Ammon's horn (tissue), 1 donor: ENCODE results near the gene RREB1.

Source experiments
- DNase-seq: peaks from one replicate; pipeline ENCODE4 v3.0.0-alpha.2; 2016; ENCODE audit warnings: low spot score

The RREB1 gene

DNA sequence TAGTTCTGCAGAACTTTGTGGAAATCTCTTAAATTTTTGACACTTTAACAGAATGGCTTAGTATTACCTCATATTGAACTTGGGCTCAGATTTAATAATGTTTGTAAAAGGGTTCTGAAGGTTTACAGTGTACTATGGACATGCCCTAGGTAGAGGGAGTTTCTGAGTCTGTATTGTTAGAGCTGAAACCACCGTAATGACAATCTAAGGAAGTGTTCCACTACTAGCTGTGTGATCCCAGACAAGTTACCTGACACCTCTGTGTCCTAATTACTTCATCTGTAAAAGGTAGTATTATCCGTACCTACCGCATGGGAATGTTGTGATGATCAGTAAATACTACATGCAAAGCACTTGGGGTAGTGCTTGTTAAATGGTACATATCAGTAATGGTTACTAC is 86.9 kb downstream of the RREB1 start:
- no peak for DNase-seq

DNA sequence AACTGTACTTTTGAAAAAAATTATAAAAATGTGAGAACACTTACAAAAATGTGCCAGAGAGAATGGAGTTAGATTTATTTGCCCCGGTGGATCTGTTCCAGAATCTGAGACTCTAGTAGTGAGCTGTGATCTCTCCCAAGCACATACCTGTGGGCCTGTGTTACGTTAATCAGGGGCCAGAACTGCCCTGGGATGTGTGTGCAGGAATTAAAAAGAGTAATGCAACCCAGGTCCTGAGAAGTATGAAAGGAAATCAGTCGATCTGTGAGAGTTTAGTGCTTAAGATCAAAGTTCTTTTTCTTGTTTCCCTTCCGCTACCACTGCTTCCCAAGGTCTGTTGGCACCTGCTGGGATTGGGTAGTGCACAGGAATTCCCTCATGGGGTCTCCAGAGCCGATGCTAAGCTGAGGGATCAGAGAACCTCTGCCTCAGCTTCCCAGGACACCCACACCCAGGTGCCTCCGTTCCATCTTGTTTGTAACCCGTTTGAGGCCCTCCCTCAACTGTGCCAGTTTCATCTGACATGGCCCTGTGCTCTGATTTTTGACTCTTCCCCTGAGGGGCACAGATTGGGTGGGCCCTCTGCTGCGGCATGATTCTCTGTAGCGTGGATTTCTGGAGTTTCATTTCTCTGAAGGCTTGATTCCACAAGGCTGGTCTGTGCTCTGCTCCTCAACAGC is 87.7 kb downstream of the RREB1 start:
- no peak for DNase-seq

DNA sequence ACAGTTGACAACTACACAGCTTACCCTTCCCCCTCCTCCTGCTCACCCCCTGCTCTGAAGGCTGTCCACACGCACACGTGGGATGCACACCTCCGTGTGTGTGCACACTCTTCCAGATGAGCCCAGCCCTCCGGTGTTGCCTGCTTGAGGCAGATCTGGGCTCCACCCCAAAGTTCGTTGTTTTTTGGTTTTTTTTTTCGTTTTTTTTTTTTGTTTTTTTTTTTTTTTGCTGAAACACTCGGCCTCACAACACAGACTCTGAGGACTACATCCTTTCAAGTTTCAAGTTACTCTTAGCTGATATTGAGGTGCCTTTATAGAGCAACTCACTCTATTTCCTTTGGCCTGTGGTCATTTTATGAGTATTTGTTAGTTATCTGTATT is 88.2 kb downstream of the RREB1 start:
- DNase-seq = no peak

DNA sequence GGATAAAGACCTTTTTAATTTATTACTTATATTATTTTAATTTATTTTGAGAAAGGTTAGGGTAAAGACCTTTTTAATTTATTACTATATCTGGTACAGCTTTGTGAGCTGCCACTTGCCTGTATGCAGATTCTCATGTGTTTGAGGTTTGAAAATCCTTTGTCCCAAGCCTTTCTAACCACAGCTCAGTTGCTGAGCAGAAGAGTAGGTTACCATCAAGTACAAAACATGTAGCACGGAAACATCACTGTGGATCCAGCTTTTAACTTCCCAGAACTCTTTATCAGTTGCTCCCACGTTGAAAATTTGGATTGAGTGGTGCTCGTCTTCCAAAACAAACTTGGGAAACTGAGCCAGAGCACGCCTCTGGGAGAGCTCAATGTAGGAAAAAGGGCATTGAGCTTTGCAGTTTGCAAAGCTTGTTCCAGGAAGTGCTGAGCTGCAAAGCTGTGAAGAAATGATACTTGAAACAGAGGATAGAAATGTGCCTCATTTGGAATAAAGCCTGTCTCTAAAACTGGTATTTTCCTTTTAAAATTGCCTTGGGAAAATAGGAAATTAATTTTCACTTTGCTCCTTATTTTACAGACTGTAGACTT is 89.0 kb downstream of the RREB1 start:
- no peak for DNase-seq

DNA sequence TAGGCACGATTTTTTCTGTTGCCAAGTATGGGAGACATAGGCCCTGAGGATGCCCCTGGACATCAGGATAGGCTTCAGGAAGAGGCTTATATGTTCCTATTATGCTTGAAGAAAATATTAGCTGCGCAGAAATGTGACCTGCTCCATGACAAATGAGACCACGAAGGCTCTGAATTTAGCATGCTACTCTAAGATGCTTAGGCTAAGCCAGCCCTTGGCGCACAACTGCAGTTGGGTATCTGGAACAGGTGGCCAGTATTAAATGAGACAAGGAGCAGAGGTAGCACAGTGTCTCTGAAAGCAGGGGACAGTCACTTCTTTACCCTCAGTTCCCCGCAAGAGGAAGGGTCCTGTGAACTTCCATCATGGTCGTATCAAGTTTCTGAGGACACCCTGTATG is 90.0 kb downstream of the RREB1 start:
- DNase-seq = no peak

DNA sequence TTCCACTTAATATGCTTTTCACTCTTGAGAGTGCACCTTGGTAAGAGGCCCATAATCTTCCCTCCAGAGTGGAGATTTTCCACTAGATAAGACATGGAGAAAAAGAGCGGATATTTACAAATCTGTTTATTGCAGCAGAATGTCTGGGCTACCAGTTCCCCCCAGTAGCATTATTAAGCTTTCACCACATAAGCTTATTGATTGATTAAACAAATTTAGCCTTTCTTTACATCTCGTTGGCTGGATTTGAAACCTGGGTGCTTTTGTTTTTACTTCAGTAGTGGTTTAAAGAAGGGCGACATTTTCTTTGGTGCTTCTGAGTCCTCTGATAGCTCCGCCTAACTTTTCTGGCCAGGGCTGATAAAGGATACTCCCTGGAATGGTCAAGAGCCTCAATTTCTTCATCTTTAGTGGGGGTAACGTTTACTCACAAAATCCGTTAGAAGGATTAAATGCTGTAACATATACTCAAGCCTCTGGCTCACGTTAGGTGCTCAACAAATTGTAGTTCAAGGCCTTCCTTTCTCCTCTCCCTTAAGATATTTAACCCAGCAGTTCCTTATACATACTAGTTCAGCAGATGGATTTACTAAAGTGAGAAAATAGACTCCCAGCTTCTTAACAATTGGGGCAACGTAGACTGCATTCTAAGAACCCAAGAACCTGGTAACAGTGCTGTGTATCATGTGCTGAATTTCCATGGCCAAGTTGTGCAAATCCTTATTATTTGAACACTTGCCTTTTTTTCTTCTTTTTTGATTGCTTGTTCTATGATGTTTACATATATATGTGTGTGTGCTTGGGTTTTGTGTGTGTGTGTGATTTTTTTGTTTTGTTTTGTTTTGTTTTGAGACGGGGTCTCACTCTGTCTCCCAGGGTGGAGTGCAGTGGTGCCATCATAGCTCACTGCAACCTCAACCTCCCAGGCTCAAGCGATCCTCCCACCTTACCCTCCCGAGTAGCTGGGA is 91.4 kb downstream of the RREB1 start:
- no peak for DNase-seq

DNA sequence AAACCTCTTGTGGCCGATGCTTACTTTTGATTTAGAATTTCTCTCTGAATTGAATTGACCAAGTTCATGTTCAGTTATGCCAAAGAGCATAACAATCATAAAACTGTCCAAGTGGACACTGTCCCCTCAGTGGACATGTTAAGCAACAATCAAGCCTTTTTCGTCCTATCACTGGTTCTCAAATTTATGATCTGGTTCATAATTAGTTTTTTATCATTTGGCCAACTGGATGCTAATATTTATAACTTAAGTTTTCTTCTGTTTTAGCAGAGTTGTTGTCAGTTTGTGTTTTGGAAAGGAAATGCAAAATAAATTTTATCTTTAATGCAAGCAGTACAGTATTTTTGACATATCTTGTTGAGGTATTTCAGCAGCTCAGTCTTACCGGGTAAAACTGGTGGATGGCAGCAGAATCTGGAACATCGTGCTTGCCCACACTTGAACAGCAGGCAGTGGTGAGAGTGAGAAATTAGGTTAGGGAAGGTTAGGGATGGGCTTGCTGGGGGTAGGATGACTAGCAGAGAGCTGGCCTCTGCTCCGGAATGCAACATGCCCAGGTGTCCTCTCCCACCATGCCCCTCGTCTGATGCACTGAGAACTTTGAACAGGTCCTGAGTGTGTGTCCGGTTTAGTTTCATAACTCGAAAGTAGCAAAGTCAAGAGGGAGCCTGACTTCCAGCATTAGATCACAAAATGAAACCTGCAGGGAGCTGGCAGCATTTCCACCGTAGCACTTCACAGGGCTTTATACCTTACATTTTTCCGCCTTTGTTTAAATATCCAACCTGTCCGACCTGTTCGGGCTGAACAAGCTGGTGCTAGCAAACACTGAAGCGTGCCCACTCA is 93.1 kb downstream of the RREB1 start:
- no peak for DNase-seq

DNA sequence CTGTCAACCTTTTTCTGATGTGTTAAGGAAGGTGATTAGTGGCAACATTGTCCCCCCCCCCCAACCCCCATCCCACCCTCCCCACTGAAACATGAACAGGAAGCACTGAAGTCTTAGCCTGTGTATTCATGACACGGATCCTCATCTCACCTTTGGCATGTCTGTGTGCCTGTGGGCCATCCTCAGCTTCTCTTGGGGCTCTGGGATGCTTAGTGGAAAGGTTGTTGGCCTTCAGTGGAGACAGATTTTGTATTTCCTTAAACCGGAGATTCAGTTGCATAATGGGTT is 93.6 kb downstream of the RREB1 start:
- no peak for DNase-seq

DNA sequence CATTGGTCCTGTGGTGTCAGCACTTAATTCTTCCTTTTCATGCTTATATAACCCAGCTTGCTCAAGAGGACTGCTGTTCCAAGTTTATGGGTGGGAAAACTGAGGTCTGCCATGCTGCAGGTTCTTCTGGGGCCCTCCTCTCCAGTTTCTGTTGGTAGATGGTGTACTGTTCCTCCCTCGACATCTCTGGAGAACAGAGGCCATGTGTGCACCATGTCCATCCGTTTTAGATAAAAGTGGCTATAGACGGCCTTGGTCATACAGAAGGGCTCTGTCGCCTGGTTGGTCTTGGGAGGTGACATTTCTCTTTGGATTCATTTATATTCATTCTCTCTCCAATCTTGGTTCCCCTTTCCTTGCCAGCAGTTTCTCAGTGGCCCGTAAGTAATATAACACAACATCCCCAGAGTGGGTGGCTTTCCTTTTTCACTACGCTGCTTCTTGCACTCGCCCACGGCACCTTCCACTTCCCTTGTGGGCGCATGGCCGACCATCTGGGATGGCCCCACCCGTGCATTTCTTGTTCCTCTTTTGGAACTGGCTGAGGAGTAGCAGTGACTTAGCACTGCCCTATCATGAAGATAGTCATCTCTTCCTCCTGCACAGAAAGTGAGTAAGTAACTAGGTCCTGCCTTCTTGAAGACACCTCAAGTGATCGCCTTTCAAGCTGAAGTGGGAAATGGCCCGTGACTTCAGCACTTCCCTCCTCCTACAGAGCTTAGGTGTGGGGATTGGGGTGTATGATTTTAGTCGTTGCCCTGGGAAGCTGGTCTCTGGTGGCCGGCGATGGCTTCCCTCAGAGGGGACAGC is 94.2 kb downstream of the RREB1 start:
- DNase-seq = peak; percentile 81

DNA sequence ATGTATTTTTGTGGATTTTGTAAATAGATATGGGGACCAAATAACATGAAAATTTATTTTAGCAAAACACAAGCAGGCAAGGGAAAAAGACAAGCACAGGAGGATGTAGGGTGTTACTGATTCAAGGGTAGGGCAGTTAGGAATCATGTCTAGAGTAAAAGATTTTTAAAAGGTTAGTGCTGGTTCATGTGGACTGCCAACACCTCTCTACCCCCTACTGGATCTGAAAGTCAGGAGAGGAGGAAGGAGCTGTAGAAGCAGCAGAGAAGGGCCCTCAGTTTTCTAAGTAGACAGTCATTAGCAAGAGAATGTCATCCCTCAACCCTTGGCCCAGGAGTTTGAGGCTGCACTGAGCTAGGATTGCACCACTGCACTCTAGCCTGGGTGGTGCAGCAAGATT is 95.2 kb downstream of the RREB1 start:
- no peak for DNase-seq

DNA sequence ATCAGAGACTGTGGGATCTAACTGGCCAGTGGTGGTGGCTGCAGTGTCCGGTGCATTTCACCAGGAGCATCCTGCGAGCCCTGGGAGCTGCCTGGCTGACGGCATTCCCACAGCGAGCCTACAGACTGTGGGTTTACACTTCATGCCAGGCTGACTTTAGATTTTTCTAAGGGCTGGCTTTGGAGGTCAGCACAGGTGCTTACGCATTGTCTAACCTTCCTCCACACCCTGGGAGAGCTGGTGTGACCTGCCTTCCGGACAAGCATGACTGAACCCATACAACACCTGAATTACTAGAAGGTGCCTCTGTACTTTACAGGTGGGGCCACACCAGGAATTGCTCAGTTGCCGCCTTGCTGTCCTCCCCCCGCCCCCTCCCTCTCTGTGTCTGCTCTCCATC is 96.2 kb downstream of the RREB1 start:
- no peak for DNase-seq

DNA sequence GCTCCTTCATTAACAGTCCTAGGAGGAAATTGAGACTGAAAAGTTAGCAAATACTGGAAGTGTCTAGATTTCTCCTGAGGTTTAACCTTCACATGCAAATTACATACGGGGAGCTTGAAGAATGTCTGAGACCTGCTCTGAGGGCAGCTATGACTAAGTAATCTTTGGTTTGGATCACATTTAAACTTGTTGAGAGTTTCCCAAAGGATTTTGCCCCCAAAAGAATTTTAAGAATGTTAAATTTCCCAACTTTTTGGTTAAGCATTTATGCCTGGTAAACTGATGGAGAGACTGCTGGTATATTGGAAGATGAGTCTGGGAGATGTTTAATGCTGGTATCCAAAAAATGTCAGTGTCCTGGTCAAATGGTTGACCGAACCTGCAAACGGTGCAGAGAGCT is 97.0 kb downstream of the RREB1 start:
- DNase-seq = no peak

DNA sequence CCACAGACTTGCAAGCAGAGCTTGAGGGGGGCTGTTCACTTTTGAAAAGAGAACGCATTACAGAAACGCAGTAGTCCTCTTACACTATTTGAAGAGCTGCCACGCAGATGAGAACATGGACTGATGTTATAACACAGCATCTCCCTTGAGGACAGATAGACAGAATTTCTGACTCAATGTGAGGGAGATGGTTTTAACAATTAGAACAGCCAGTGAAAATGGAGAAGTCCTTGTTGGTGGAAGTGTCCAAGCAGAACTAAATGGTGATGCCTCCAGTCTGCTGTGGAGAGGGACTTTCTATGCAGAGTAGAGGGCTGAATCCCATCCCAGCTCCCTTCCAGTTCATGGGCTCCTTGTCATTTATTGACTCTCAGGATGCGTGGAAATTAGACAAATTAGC is 100.0 kb downstream of the RREB1 start:
- DNase-seq = no peak

DNA sequence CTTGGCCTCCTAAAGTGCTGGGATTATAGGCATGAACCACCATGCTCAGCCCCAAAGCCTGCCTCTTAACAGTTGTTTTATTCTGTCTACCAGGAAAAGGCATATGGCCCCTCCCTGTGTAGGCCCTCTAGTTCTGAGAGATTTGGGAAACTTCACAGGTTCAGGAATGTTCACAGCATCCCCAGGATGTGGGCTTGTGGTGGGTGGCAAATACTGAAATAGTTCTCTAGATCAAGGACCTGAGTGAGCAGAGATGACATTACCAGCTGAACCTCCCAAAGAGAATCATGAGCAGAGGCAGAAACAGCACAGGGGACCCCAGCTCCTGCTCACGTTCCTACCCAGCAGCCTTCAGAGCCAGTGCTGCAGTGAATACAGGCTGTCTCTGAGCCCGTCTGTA is 105.7 kb downstream of the RREB1 start:
- no peak for DNase-seq

DNA sequence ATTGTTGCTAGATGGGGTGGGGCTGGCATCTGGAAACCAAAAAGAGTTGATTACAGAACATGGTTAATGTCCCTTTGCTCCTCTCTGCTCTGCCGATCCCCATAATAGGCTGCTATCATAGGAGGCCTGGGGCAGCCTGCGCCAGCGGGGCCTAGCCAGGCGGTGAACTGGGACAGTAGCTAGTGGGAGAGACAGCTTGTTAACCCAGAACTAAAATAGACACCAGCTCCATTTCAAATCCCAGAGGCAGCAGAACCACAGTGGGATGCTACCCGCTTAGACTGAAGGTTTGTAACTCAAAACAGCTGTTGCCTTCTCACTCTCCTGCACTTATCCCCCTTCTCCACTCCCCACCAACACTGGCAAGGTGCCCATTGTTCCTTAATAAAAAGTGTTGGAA is 106.7 kb downstream of the RREB1 start:
- DNase-seq = no peak

DNA sequence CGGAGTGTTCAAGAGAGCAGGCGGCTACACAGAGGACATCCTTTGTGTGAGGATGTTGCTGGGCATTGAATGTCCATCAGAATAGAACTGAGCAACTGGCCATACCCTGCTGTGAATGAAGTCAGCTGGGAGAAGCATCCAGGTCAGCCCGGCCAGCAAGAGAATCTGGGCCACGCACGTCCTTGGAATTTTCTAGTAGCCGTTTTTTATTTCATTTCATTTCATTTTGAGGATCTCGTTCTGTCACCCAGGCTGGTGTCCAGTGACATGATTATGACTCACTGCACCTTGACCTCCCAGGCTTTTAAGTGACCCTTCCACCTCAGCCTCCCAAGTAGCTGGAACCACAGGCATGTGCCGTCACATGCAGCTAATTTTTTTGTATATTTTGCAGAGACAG is 107.4 kb downstream of the RREB1 start:
- DNase-seq = no peak

DNA sequence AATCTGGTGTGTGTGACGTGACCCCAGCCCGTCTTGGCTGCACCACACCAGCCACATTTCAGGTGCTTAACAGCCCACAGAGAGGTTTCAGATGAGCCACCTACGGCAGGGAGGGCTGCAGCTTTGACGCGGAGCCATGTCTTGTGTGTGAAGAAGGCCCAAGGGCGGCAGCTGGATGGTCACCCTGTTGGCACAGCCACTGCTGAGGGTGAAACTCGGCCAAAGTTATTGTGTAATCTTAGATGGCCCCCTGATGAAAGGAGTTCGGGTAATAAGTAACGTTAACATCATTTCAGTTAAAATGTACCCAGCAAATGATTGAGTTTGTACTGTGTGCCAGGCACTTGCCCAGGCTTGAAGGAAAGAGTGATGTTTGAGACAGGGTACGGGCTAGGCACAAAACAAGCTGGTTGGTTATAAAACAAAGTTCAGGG is 108.1 kb downstream of the RREB1 start:
- no peak for DNase-seq

DNA sequence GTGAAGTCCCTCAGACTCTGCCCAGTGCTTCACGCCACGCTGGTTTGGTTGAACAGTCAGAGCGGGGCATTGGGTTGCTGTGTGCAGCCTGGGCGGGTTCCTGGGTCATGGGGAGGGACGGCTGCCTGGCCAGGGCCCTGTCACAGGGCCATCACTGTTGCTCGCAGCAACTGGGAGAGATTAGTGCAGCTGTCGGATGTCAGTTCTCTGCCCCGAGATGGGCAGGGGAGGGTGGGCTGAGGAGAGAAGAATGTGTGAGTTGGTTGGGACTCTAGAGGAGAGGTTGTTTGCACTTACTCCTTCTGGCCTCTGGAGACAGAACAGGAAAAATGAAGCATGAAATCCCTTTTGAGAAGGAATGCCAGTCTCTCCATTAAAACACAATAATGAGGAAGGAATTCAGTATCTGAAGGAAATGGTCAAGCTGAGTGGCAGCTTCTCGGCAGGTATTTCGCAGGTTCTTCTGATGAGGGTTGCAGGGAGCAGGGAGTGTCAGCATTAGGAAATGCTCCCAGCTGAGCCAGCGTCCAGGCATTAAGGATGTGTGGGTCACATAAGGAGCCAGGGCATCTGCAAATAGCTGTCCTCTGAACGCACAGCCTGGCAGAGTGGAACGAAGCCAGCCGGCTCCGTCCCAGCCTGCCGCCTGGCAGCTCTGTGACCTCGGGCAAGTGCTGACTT is 109.3 kb downstream of the RREB1 start:
- no peak for DNase-seq

DNA sequence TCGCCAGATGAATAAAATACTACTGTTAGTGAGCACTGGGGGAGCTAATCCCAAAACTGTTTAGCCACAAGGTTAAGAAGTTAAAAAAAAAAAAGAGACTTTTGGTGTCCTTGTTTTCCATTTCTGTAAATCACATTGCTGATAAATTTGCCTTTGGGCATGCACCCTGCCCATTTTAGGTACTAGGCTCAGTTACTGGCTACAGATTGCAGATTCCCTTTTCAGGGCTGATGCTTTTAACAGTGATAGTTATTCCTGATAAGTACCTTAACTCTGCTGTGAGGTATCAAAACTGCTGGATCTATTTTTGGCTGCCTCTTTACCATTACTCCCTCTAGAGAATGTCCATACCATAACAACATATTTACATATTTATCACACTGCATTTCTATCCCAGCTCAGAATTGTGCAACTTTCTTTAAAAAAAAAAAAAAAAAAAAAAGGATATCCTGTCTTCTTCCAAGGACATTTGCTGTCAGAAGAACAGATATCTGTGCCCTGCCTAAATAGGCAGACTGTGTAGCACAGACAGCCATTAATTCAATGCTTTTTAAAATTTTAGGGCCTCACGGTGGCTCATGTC is 110.7 kb downstream of the RREB1 start:
- no peak for DNase-seq

DNA sequence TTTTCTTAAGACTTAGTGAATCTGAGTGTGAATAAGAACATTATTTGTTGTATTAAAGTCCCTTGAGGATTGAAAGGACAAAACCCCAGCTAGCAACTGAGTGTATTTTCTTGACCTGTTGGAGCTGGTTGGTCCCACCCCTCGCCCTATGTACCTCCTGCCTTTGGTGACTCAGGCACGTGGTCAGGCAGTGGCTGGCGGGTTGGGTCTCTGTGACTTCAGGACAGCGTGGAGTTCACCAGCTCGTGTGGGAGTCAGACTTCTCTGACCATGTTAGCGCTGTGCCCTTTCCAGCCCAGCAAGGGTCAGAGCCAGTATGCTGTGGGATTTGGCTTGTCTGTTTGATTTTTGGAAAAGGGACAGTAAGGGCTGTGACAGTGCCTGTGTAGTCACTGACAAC is 111.5 kb downstream of the RREB1 start:
- DNase-seq = no peak

DNA sequence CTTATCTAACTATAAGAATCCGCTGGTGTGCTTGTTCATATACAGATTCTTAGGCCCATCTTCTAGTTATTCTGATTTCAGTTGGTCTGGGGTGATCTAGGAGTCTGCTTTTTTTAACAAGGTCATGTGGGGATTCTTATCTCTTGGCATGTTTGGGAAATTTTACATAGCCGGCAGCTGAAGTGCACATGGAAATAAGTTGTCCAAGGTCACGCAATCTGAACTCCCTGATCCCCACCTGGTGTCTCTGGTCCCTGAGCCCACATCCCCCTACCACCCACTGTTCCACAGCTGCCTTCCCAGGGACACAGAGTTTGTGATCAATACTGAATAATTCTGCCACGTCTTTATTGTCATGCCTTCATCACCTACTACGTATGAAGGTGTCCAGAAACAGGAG is 114.4 kb downstream of the RREB1 start:
- DNase-seq = no peak
